Stimulated activated CD4-positive, alpha-beta T cell treated with anti-CD3 and anti-CD28 coated beads, Interleukin-12 subunit alpha, Interleukin-12 subunit beta, amount 100 ng/mL, for 24 hours (primary cell): ENCODE measurements around the gene HLCS.

ENCODE experiments used
- DNase-seq, 2 experiments: peaks; one replicate each; pipeline ENCODE4 v3.0.0-alpha.2; 2020; ENCODE audit warnings: low read depth in 2 of 2

Gene HLCS

DNA sequence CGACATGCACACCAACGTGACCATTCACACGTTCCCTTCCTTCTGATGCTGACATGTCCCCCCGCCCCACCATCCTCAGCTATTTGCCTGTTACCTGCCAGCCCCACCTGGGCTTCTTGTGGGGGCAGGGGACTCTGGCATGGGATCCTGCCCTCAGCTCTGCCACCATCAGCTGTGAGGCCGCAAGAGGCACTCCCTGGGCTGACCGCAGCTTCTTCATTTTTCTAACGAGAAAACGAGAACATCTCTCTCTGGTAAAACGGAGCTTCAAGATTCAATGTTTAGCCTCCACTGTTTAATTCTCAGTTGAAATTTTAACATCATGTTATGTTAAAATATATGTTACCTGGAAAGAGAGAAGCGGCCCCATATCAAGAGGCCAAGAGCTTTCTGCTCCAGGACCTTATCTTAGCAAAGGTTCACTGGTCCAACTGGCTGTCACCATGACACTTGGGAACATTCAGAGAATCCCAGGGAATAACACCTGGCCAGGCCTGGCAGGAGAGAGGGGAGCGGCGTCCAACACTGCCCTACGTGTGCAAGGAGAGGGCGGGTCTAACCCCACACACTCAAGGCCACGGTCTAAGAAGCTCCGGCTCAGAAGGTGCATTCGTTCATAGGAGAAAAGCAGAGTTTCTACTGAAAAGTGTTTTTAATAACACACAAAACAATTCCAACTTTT, 51.3 kb downstream of the HLCS start:
- no peak for DNase-seq

DNA sequence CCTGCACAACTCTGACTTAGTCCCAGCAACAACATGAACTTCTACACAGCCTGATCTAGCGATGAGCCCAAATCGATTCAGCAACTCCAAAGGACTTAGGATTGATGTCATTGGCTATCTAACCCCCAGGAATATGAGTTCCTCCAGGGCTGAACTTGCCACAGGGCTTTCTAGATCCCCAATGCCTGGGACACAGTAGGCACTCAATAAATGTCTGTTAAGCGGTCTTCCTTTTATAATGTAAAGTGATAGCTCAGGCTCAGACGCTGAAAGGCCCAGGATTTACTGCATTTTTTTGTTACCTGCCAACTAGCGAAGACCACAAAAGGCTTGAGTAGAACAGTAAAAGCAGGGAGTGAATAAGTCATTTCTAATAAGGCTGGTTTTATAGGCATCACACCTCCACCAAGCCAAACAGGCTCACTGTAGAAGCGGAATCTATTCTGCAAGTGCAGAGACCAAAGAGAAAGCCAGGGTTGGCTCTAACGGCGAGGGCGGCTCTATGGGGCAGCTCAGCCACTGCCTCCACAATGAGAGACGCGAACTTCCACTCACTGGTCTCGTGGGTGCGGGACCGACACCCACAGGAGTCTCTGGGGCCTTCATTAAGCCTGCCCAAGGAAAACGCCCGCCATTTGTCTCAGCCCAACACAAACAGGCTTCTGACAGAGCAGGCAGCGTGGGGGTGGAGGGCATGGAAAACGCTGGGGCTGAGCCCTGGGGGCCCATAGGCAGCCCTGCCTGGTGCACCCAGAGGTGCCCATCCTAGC, 52.0 kb downstream of the HLCS start:
- no peak for DNase-seq

DNA sequence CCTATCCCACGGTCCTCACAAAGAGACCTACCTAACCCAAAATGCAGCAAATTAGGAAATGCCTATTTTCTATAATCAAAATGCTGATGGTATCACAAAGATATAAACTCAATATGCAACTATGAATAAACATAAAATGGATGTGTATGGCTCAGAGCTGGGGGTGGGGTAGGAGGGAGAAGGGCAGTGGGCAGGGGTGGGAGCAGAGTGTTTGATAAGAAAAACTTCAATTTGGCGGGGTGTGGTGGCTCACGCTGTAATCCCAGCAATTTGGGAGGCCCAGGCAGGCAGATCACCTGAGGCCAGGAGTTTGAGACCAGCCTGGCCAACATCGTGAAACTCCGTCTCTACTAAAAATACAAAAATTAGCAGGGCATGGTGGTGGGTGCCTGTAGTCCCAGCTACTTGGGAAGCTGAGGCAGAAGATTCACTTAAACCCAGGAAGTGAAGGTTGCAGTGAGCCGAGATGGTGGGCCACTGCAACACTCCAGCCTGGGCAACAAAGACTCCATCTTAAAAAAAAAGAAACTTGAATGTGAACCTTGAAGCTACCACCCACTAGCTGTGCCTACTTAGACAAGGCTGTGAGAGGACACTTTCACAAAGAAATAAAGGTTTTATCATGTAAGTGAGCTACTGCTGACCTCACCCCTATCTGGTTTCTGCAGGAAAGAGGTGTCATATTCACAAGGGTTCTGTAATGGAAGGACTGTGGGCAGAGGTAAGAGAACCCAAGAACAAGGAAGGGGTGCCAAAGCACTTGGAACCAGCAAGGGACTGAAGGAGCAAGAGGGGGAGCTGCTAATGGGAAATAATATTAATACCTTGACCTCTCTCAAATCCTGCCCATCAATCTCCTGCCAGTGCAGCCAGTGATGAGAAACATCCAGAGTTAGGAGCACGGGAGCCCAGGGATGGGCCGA, 53.0 kb downstream of the HLCS start:
- no peak for DNase-seq

DNA sequence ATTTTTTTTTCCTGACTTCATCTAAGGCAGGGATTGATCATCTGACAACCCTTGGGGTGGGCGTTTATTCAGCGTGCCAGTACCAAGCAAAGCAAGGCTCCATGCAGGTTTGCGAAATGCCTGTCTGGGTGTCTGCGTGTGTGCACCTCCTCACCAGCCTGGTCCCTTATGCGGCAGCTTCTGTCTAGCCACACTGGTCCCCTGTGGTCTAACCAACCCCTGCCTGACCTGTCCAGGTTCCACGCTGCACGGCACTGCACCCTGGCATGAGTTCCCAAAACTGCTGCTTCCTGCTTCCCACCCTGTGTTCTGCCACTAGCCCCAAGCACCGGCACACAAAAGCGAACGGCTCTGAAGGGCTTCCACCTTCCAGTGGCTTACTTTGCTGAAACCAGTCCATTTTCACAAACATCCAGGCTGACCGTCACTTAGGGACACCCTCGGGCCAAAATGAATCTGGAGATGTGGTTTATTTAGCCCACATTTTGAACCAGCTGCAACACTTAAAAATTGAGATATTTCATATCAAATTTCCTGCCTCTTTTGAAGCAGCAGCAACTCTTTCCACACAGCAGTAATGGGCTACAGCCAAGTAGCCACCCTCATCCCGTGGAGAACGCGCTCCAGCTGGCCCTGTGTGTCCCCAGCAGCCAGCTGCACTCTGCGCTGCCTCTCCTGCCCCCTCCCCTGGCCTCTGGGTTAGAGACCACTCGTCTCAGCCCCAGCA, 55.7 kb downstream of the HLCS start:
- DNase-seq, result no peak

DNA sequence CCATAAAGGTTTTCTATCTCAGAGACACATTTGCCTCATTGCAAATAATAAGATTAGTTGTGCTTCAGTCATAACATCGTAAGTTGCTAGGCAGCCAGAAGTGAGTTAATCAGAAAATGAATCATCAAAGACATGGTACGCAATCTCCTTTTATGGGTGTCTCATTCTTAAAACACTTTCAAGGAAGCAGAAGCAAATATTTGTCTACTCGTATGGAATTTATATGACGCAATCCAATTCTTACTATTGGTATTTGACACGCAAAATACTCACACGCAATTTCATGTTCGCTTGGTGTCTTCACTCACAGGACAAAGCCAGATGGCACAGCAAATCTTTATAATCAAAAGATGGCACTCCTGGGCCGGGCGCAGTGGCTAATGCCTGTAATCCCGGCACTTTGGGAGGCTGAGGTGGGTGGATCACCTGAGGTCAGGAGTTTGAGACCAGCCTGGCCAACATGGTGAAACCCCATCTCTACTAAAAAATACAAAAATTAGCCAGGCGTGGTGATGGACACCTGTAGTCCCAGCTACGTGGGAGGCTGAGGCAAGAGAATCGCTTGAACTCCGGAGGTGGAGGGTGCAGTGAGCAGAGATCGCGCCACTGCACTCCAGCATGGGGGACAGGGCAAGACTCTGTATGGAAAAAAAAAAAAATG, 56.4 kb downstream of the HLCS start:
- DNase-seq, result no peak

DNA sequence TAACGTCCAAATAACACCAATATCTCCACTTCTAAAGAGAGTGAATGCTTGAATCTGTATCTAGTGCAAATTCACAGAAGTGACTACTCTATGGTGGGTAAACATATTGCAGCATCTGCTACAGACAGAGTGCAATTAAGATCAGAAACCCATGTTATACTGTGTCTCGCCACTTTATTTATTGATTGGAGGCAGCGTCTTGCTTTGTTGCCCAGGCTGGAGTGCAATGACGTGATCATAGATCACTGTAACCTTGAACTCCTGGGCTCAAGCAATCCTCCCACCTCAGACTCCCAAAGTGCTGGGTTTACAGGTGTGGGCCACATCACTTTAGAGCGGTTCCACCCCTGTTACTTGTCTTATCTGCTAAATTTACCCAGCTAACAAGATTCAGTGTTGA, 57.0 kb downstream of the HLCS start:
- no peak for DNase-seq

DNA sequence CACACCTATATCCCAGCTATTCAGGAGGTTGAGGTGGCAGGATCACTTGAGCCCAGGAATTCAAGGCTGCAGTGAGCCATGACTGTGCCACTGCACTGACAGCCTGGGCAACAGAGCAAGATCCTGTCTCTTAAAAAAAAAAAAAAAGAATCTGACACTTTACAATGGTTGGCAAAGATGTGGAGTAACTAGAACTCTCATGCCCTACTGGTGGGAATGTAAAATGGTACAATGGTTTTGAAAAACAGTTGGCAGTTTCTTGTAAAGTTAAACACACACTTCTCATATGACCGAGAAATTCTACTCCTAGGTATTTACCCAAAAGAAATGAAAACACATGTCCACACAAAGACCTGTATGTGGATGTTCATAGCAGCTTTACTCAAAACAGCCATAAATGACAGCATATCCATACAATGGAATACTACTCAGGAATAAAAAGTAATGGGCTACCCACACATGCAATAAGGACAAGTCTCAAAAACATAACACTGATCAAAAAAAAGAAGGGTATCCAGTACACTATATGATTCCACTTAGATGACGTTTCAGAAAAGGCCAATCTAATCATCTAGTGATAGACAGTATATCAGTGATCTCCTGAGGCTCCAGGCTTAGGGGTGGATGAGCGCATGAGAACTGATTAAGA, 58.1 kb downstream of the HLCS start:
- no peak for DNase-seq

DNA sequence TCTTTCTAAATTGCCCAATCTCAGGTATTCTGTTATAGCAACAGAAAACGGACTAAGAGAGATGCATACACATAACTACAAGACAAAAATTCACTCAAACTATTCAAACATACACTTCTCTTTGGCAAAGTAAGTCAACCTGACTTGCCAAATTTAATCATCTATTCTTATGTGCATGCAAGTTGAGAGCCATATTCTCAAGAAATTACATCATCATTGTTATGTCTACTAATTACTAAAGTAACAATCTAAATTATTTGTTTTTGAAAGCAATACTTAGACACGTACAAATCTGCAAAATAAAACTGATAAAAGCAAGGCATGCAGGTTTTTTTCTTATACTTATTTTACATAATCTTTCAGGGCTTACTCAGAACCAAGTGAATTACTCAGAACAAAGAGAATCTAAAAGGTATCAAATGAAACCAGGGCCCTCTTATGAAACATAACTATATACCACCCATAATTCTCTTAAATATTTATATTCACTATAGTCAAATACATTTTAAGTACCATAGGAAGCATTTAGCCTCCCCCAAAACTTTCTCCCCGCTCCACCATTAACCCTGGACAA, 62.3 kb downstream of the HLCS start:
- no peak for DNase-seq

DNA sequence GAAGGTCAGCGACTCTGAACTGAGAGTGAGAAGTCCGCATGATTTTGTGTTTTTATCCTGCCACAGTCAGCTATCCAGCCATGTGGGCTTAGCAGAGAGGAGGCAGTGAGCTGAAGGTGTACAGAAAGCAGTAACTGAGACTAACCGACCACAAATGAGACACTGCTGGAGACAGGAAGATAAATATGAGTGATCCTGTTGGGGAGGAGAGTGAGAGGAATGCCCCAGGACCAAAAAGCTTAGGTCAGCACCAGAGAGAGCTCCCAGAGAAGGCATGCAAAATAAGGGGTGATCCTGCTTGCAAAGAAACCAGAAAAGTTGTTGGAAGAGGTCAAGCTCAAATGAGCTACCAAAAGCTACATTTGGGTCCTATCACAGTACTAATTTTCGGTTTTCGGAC, 63.7 kb downstream of the HLCS start:
- no peak for DNase-seq

DNA sequence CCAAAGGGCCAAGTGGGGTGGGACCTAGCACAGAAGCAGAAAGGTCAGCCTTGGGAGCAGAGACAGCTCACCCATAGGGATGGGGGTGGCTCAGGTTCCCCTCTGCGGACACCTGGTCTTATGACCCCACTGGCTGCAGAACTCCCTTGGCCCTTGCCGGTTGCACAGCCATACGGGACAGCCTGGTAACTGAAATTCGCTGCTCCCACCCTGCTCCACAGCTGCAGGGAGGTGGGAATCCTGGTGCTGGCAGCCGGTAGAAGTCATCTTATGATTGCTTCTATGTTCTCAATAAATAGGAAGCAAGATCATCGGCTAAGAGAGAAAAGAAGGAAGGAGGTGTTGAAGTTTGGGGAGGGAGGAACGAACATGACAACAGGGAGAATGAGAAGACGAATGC, 64.1 kb downstream of the HLCS start:
- no peak for DNase-seq

DNA sequence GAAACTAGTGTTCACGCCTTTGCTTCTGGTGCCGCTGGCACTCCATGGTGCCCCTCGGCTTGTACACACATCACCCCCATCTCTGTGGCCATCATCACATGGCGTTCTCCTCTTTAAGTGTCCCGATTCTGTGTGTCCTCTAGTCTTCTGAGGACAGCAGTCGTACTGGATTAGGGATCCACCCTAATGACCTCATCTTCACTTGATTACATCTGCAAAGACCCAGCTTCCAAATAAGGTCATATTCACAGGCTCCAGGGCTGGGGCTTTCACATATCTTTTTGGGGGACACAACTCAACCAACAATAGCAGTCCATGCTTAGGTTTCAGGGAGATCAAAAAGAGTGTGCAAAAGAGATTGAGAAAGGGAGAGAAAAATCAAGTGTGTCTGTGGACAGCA, 64.9 kb downstream of the HLCS start:
- DNase-seq, result no peak

DNA sequence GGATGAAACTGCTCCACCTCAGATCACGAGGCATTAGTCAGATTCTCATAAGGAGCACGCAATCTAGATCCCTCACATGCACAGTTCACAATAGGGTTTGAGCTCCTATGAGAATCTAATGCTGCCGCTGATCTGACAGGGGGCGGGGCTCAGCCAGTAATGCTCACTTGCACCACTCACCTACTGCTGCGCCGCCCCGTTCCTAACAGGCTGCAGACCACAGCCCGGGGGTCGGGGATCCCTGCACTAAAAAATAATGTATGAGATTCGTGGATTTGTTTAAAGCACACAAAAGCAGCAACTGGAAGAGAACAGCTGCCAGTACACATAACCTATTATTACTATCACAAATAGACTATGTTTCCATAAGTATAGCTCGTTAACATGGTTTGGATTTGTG, 72.9 kb downstream of the HLCS start:
- no peak for DNase-seq

DNA sequence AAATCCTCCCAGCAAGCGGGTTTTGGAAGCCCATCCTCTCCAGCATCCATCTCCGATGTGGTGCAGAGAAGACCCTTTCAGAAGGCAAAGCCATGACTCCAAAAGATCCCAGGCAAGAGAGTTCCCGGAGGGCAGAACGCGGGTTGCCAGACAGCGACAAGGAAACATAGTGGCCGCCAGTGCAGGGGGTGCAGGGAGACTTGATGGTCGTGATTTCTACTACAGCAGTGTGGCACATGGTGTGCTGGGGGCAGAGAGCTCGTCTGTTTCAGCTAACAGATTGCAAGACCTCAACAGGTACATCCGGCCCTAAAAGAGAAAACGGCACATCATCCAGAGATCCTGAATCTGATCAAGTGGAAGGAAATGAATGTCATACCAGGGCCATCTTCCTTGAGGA, 74.3 kb downstream of the HLCS start:
- no peak for DNase-seq

DNA sequence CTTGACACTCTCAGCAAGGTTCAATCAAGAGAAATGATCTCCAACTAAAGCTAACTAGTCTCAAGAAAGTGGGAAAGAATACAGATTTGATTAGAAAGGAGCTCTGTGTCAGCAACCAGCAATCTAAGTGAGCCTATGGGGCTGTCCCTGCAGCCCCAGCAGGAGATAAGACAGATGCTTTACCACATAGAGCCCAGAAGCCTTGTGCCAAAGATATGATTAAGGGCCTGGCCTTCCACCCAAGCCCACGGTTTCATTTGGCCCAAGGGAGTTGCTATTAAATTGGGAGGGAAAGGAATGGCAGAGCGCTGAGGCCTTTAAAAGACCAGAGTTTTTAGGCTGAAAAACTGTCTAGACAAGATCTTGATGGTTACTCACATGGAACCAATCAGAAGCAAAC, 74.8 kb downstream of the HLCS start:
- no peak for DNase-seq

DNA sequence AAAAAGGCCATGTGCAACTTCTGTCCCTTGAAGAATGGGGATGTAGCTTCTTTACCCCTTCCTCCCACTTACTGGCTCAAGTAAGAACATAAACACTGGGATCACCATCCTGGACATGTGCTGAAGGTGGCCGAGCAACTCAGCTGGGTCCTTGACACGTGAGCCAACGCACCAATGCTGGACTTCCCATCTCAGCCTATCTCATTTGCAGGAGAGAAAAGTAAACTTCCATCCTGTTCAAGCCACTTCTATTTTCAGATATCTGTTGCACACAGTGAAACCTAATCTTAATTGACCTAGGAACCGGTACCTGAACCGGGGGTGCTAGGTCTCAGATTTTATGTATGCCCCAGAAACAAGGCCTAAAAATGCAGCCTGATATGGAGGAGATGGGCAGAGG, 75.3 kb downstream of the HLCS start:
- no peak for DNase-seq

DNA sequence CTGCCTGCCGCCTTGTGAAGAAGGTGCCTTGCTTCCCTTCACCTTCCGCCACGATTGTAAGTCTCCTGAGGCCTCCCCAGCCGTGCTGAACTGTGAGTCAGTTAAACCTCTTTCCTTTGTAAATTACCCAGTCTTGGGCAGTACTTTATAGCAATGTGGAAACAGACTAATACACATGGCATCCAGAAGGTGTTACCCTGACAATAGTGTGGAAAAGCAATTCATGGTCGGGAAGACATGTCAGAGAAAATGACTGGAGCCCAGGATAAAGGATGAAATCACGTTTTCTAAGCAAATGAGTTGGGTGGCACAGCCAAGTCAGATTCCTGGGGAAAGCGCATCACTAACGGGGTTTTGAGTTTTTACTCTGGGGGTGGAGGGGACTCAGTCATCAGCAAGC, 76.4 kb downstream of the HLCS start:
- DNase-seq, result no peak

DNA sequence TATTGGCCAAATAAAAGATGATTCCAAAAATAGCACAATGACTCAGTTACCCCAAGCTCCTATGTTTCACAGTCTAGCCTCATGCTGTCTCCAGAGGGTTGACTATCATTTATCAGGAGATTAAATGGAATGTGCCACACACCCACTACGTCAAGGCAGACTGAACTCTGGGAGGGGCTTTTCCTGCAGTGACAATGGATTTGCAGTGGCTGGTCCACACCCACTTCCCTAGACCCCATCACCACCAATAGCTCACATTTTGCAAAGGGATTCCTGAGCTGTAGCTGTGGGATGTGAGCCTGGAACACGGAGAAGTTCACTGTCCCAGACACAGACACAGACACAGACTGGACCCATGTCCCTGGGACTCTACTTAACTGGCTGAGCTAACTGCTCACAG, 77.1 kb downstream of the HLCS start:
- no peak for DNase-seq

DNA sequence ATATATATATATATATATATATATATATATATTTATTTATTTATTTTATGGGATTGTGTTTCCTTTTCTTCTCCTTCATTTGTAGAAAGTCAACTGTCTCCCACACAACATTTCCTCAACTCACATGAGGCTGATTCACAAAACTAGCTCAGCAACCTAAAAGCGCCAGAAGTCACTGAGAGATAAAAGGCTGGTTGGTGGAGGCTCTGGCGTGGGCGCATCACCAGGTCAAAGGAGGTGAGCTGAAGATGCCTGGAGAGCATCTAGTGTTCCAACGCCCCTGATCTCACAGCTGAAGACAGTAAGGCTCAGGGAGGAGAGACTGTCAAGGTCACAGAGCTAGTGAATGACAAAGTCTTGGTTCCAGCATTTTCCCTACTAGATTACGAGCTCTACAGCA, 78.0 kb downstream of the HLCS start:
- DNase-seq, result no peak

DNA sequence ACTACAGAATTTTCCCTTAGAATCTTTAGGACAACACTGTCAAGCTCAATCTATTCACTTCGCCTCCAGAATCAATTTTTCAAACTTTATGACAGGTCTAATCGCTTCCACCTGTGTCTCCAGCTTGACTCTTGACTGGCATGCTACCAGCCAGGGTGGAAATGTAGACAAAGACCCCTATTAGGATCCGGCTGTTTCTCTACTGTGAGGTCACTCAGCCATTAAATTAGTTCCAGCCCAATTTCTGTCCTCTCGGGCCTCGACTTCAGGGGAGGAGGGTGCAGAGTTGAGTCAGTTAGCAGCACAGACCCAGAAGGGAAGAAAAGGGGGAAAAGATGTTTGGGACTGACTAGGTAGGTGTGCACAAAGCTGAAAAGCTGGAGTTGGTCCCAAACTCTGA, 78.5 kb downstream of the HLCS start:
- DNase-seq, result no peak
